SIG-M5 treated with dmso at 0.1 percent for 504 hours (cell line): ENCODE results near the gene DENND4B.
"Not testable (repeated sequence)": the region's sequence is repeated elsewhere in the genome, so short reads cannot be mapped to it uniquely, and the experiment has no call there.

ENCODE experiments used
- DNase-seq: peaks from one replicate; lab custom pipeline; 2025; ENCODE audit not compliant: unreplicated experiment; lab: John Stamatoyannopoulos, UW

DENND4B gene

GRCh38 chr1:153891042-153891441 lies 55.5 kb downstream of the DENND4B start:
- not testable (repeated sequence) for DNase-seq

GRCh38 chr1:153888533-153888932 lies 58.0 kb downstream of the DENND4B start:
- no peak for DNase-seq

- DNase-seq = no peak
These were observed 60.4 kb downstream of the DENND4B start for GRCh38 chr1:153886127-153886526.

DNA sequence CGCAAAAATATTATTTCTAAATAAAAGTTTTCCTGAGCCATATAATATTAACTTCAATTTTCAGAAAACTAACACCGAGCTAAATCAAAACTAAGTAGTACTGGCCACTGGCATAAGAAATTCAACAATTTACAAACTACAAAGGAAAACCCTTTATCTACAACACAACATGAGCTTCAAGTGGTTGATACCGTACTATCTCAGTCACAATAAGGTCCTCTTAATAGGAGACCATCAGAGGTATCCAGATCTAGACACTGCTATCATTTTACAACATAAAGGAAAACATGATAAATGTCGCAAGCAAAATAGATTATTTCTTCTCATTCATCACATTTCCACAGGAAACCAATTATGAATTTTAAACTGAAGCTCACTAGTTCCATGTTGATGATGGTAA lies 63.3 kb downstream of the DENND4B start:
- no peak for DNase-seq

GRCh38 chr1:153882296-153882912 lies 64.1 kb downstream of the DENND4B start:
- DNase-seq = no peak

DNA sequence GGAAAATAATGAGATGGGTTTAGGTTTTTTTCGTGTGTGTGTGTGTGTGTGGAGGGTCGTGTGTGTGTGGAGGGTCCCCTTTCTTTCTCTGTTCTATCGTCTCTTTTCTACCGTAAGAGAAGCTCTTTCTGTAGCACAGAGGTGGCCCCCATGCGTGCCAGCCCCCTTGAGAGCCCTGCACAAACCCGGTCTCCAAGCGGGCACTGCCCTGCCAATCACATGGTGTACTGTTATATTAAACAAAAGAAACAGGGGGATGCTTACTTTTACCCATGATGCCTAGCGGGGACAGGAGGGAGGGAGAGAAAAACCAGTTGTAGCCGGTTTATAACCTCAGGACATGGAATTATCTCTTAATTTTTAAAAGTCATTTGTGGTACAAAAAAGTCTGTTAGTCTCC lies 64.8 kb downstream of the DENND4B start:
- DNase-seq = no peak

GRCh38 chr1:153880962-153881361 lies 65.6 kb downstream of the DENND4B start:
- no peak for DNase-seq

- no peak for DNase-seq
These were observed 66.5 kb downstream of the DENND4B start for GRCh38 chr1:153880024-153880423.
